Measurements from ENCODE around the gene ATRN. TPM values are rescaled to one million over a fixed set of nuclear protein-coding genes. Genes with fewer than 3 reads are reported as not detected.
A peak's percentile ranks its signal among the peaks of the same experiment; 100 is the strongest.

The ATRN gene
- total RNA-seq, 6 experiments from 2014 or later, result 46.9 to 82.1 (median 59.1) TPM

- no peak overlapping the region for H3K27ac ChIP-seq
- H3K27me3 ChIP-seq, result no peaks in the 10 kb centered on the region
- ATAC-seq (no peak), DNase-seq (no peak)
- no peaks in the 10 kb centered on the region for H3K9me3 ChIP-seq
- no peak overlapping the region for H3K4me3 ChIP-seq
- intact Hi-C loops (cut with DNase I), result no loop called here
- WGBS (ENCODE audit: insufficient coverage, low coverage, low lambda C conversion rate, missing lambda C conversion rate), result 100% methylated on average over 3 of the region's 3 CpGs
- TF ChIP-seq POLR2A (IDR thresholded peaks at IDR 0.05) (no peak), CTCF (IDR thresholded peaks at IDR 0.05) (no peak)
- H3K36me3 ChIP-seq, result peaks cover 0 to 30% (median 16%) of the 10 kb centered on the region in 4 donors
- H3K4me1 ChIP-seq, result no peaks in the 10 kb centered on the region
Measured at GRCh38 chr20:3640259-3640658, 169.4 kb downstream of the ATRN start.

- no peak for TF ChIP-seq CTCF (IDR thresholded peaks at IDR 0.05)
- TF ChIP-seq POLR2A (IDR thresholded peaks at IDR 0.05), result no peak
- intact Hi-C loops (cut with DNase I), result no loop called here
- Histone ChIP-seq H3K4me3 (no peak overlapping the region), H3K9me3 (no peaks in the 10 kb centered on the region), H3K4me1 (no peaks in the 10 kb centered on the region), H3K27ac (no peak overlapping the region), H3K27me3 (no peaks in the 10 kb centered on the region), H3K36me3 (peaks cover 0 to 75% (median 31%) of the 10 kb centered on the region in 4 donors)
- 89% methylated on average over 7 of the region's 20 CpGs for WGBS (ENCODE audit: insufficient coverage, low coverage, low lambda C conversion rate, missing lambda C conversion rate)
- DNase-seq (peak in 1 of 3 donors; percentile 33), ATAC-seq (no peak)
Measured at GRCh38 chr20:3645309-3646066, 174.7 kb downstream of the ATRN start.

GRCh38 chr20:3646067-3646440, 175.2 kb downstream of the ATRN start:
- Histone ChIP-seq H3K9me3 (no peaks in the 10 kb centered on the region), H3K4me1 (no peaks in the 10 kb centered on the region), H3K36me3 (peaks cover 0 to 75% (median 32%) of the 10 kb centered on the region in 4 donors), H3K27me3 (no peaks in the 10 kb centered on the region), H3K27ac (no peak overlapping the region), H3K4me3 (no peak overlapping the region)
- no peak for ATAC-seq
- intact Hi-C loops (cut with DNase I), result no loop called here
- WGBS (ENCODE audit: insufficient coverage, low coverage, low lambda C conversion rate, missing lambda C conversion rate), result 79% methylated on average over 5 of the region's 5 CpGs
- TF ChIP-seq CTCF (IDR thresholded peaks at IDR 0.05) (no peak), POLR2A (IDR thresholded peaks at IDR 0.05) (no peak)
- DNase-seq, result no peak

GRCh38 chr20:3646651-3647050, 175.8 kb downstream of the ATRN start:
- H3K4me1 ChIP-seq, result no peaks in the 10 kb centered on the region
- intact Hi-C loops (cut with DNase I), result no loop called here
- DNase-seq (no peak), ATAC-seq (no peak)
- H3K27ac ChIP-seq, result no peak overlapping the region
- WGBS (ENCODE audit: insufficient coverage, low coverage, low lambda C conversion rate, missing lambda C conversion rate), result 95% methylated on average over 10 of the region's 13 CpGs
- H3K27me3 ChIP-seq, result no peaks in the 10 kb centered on the region
- TF ChIP-seq POLR2A (IDR thresholded peaks at IDR 0.05) (no peak), CTCF (IDR thresholded peaks at IDR 0.05) (no peak)
- no peaks in the 10 kb centered on the region for H3K9me3 ChIP-seq
- peaks cover 0 to 75% (median 32%) of the 10 kb centered on the region in 4 donors for H3K36me3 ChIP-seq
- H3K4me3 ChIP-seq, result no peak overlapping the region

Measured in right lobe of liver (tissue), 6 donors.